ENCODE results near the gene ADD2. TPM values are rescaled to one million over a fixed set of nuclear protein-coding genes. Genes with fewer than 3 reads are reported as not detected.

Gene ADD2
- total RNA-seq, 2 donors from 2014 or later = 0.41 to 1.6 TPM

- H3K27me3 ChIP-seq (replicated peaks; ENCODE audit: insufficient read depth) = no peaks in the 10 kb centered on the region
- DNase-seq (ENCODE audit: low spot score) (no peak), ATAC-seq (ENCODE audit: insufficient number of reproducible peaks, low FRiP score, low read depth) (no peak)
- no peak for TF ChIP-seq CTCF (IDR thresholded peaks at IDR 0.05)
- no peak overlapping the region for H3K4me3 ChIP-seq
- no peaks in the 10 kb centered on the region for H3K4me1 ChIP-seq (ENCODE audit: control insufficient read depth in 1 of 2, low read depth in 2 of 2)
- no peaks in the 10 kb centered on the region for H3K36me3 ChIP-seq
- no peak overlapping the region for H3K27ac ChIP-seq
- no peaks in the 10 kb centered on the region for H3K9me3 ChIP-seq
These were observed 121.6 kb downstream of the ADD2 start for GRCh38 chr2:70646420-70646818.

- Histone ChIP-seq H3K9me3 (no peaks in the 10 kb centered on the region), H3K4me1 (ENCODE audit: control insufficient read depth in 1 of 2, low read depth in 2 of 2) (no peaks in the 10 kb centered on the region), H3K27me3 (replicated peaks; ENCODE audit: insufficient read depth) (no peaks in the 10 kb centered on the region), H3K4me3 (no peak overlapping the region), H3K27ac (no peak overlapping the region), H3K36me3 (no peaks in the 10 kb centered on the region)
- TF ChIP-seq CTCF (IDR thresholded peaks at IDR 0.05) = no peak
- ATAC-seq (ENCODE audit: insufficient number of reproducible peaks, low FRiP score, low read depth) = no peak
- no peak for DNase-seq (ENCODE audit: low spot score)
These were observed 122.1 kb downstream of the ADD2 start for GRCh38 chr2:70645733-70646419.

- Histone ChIP-seq H3K27ac (no peak overlapping the region), H3K4me1 (ENCODE audit: control insufficient read depth in 1 of 2, low read depth in 2 of 2) (no peaks in the 10 kb centered on the region), H3K36me3 (no peaks in the 10 kb centered on the region), H3K27me3 (replicated peaks; ENCODE audit: insufficient read depth) (no peaks in the 10 kb centered on the region), H3K9me3 (no peaks in the 10 kb centered on the region), H3K4me3 (no peak overlapping the region)
- TF ChIP-seq CTCF (IDR thresholded peaks at IDR 0.05) = no peak
- no peak for DNase-seq (ENCODE audit: low spot score)
- ATAC-seq (ENCODE audit: insufficient number of reproducible peaks, low FRiP score, low read depth) = no peak
These were observed 124.3 kb downstream of the ADD2 start for GRCh38 chr2:70643715-70644114.

GRCh38 chr2:70641263-70641784, 126.7 kb downstream of the ADD2 start:
- H3K9me3 ChIP-seq = no peaks in the 10 kb centered on the region
- no peaks in the 10 kb centered on the region for H3K4me1 ChIP-seq (ENCODE audit: control insufficient read depth in 1 of 2, low read depth in 2 of 2)
- no peak overlapping the region for H3K27ac ChIP-seq
- DNase-seq (ENCODE audit: low spot score) (no peak), ATAC-seq (ENCODE audit: insufficient number of reproducible peaks, low FRiP score, low read depth) (no peak)
- no peaks in the 10 kb centered on the region for H3K27me3 ChIP-seq (replicated peaks; ENCODE audit: insufficient read depth)
- TF ChIP-seq CTCF (IDR thresholded peaks at IDR 0.05) = no peak
- no peaks in the 10 kb centered on the region for H3K36me3 ChIP-seq
- H3K4me3 ChIP-seq = no peak overlapping the region

- ATAC-seq (ENCODE audit: insufficient number of reproducible peaks, low FRiP score, low read depth) (no peak), DNase-seq (ENCODE audit: low spot score) (no peak)
- H3K36me3 ChIP-seq = no peaks in the 10 kb centered on the region
These were observed 128.1 kb downstream of the ADD2 start for GRCh38 chr2:70639841-70640436.

More at GRCh38 chr2:70639841-70640436, 128.1 kb downstream of the ADD2 start:
- Histone ChIP-seq H3K4me3 (no peak overlapping the region), H3K27ac (no peak overlapping the region), H3K9me3 (no peaks in the 10 kb centered on the region), H3K4me1 (ENCODE audit: control insufficient read depth in 1 of 2, low read depth in 2 of 2) (no peaks in the 10 kb centered on the region), H3K27me3 (replicated peaks; ENCODE audit: insufficient read depth) (no peaks in the 10 kb centered on the region)
- no peak for TF ChIP-seq CTCF (IDR thresholded peaks at IDR 0.05)

Measured in thoracic aorta (tissue), 2 donors.